IMR-90 (cell line): ENCODE results near the gene PSKH1. TPM values are rescaled to one million over a fixed set of nuclear protein-coding genes. Genes with fewer than 3 reads are reported as not detected.

Source experiments
- ATAC-seq: fragments of 200-7000 bp; cut with Tn5 transposase; 2 replicates; pipeline ENCODE4 v1.9.1; 2020; ENCODE audit warnings: low read depth, mild to moderate bottlenecking, moderate library complexity
- BruUV-seq: library from RNA; stranded (reverse); fragments of 400-500 nt; replicated peaks from 2 replicates; lab custom pipeline; 2021; lab: Mats Ljungman, UMichigan
- CTCF ChIA-PET: fragments of 300-600 bp; formaldehyde crosslinking; extraction: SDS; loops from one replicate; lab custom pipeline; 2021; ENCODE audit warnings: antibody characterized with exemption; lab: Yijun Ruan, JAX
- POLR2A ChIA-PET: fragments of 300-600 bp; sonication (Branson Sonifier 250); formaldehyde crosslinking; loops from one replicate; lab custom pipeline; 2022; ENCODE audit warnings: antibody characterized with exemption; ENCODE audit not compliant: unreplicated experiment; lab: Charles Lee
- DNase-seq: peaks from one replicate; pipeline ENCODE4 v3.0.0; 2013
- H2AFZ ChIP-seq: replicated peaks from 2 replicates; pipeline ENCODE3; 2013; ENCODE audit warnings: low read length, mild to moderate bottlenecking; ENCODE audit not compliant: poor library complexity
- H2AK5ac ChIP-seq: 2 replicates; pipeline ENCODE4 v1.6.1; 2013; ENCODE audit warnings: low read depth, low read length, inconsistent platforms
- H2AK9ac ChIP-seq: replicated peaks from 2 replicates; pipeline ENCODE3; 2013; ENCODE audit warnings: mild to moderate bottlenecking, low read depth, low read length, moderate library complexity; ENCODE audit not compliant: poor library complexity
- H2BK120ac ChIP-seq: 2 replicates; pipeline ENCODE4 v1.6.1; 2013; ENCODE audit warnings: low read depth, low read length, inconsistent platforms
- H2BK15ac ChIP-seq: 3 replicates; pipeline ENCODE4 v1.6.1; 2013; ENCODE audit warnings: low read depth, low read length, inconsistent platforms
- H2BK20ac ChIP-seq: 2 replicates; pipeline ENCODE4 v1.6.1; 2013; ENCODE audit warnings: low read depth, mild to moderate bottlenecking, inconsistent platforms, low read length, moderate library complexity
- H2BK5ac ChIP-seq: 2 replicates; pipeline ENCODE4 v1.6.1; 2013; ENCODE audit warnings: mild to moderate bottlenecking, low read depth, low read length, inconsistent platforms; ENCODE audit not compliant: poor library complexity, severe bottlenecking
- H3K14ac ChIP-seq: replicated peaks from 2 replicates; pipeline ENCODE4 v1.6.1; 2013; ENCODE audit warnings: low read depth, low read length, inconsistent platforms
- H3K18ac ChIP-seq: 2 replicates; pipeline ENCODE4 v1.6.1; 2013; ENCODE audit warnings: low read depth, low read length, control low read depth
- H3K23ac ChIP-seq: 2 replicates; pipeline ENCODE4 v1.6.1; 2013; ENCODE audit warnings: low read depth, low read length, inconsistent platforms
- H3K27ac ChIP-seq: 2 replicates; pipeline ENCODE4 v1.5.1; 2013; ENCODE audit warnings: mild to moderate bottlenecking, control low read depth, low read length; ENCODE audit not compliant: insufficient read depth
- H3K27me3 ChIP-seq: 2 replicates; pipeline ENCODE4 v1.6.1; 2013; ENCODE audit warnings: low read length; ENCODE audit not compliant: control insufficient read depth, insufficient read depth
- H3K36me3 ChIP-seq: 2 replicates; pipeline ENCODE4 v1.6.1; 2013; ENCODE audit warnings: low read length, mixed read lengths; ENCODE audit not compliant: control insufficient read depth, insufficient read depth
- H3K4ac ChIP-seq: 2 replicates; pipeline ENCODE4 v1.6.1; 2013; ENCODE audit warnings: low read depth, low read length, inconsistent platforms
- H3K4me1 ChIP-seq: 2 replicates; pipeline ENCODE4 v1.6.1; 2013; ENCODE audit warnings: low read length, mixed read lengths; ENCODE audit not compliant: control insufficient read depth, insufficient read depth
- H3K4me2 ChIP-seq: 2 replicates; pipeline ENCODE4 v1.6.1; 2013; ENCODE audit warnings: low read depth, mild to moderate bottlenecking, control low read depth, low read length, moderate library complexity
- H3K4me3 ChIP-seq: 2 replicates; pipeline ENCODE4 v1.5.1; 2013; ENCODE audit warnings: low read depth, mild to moderate bottlenecking, control low read depth, low read length, moderate library complexity; ENCODE audit not compliant: insufficient read depth
- H3K56ac ChIP-seq: 2 replicates; pipeline ENCODE4 v1.6.1; 2013; ENCODE audit warnings: low read length, inconsistent platforms; ENCODE audit not compliant: insufficient read depth; ENCODE audit errors: extremely low read depth
- H3K79me1 ChIP-seq, 2 experiments: 2 replicates each; pipeline ENCODE4 v1.6.1; 2013; ENCODE audit warnings: low read length in 2 of 2, inconsistent platforms in 1 of 2, low read depth in 1 of 2
- H3K9ac ChIP-seq: 2 replicates; pipeline ENCODE4 v1.6.1; 2013; ENCODE audit warnings: low read depth, low read length, control low read depth
- H3K9me1 ChIP-seq: 2 replicates; pipeline ENCODE4 v1.6.1; 2013; ENCODE audit warnings: low read length, inconsistent platforms; ENCODE audit not compliant: insufficient read depth
- H3K9me3 ChIP-seq: 2 replicates; pipeline ENCODE4 v1.6.1; 2013; ENCODE audit warnings: low read length; ENCODE audit not compliant: control insufficient read depth, insufficient read depth
- H4K20me1 ChIP-seq: 2 replicates; pipeline ENCODE4 v1.6.1; 2013; ENCODE audit warnings: low read length, inconsistent platforms; ENCODE audit not compliant: insufficient read depth
- H4K5ac ChIP-seq: 2 replicates; pipeline ENCODE4 v1.6.1; 2013; ENCODE audit warnings: mild to moderate bottlenecking, low read depth, low read length, control low read depth
- H4K8ac ChIP-seq, 2 experiments: 2 replicates each; pipeline ENCODE4 v1.6.1; 2013; ENCODE audit warnings: low read depth in 2 of 2, low read length in 2 of 2, control low read depth in 1 of 2, inconsistent platforms in 1 of 2
- H4K91ac ChIP-seq: 2 replicates; pipeline ENCODE4 v1.6.1; 2013; ENCODE audit warnings: low read depth, low read length, inconsistent platforms; ENCODE audit not compliant: insufficient read depth
- BHLHE40 ChIP-seq: fragments of 150-350 bp; IDR thresholded peaks from 2 replicates; pipeline ENCODE4 v1.6.1; 2016; ENCODE audit warnings: mild to moderate bottlenecking, low read depth, low read length
- CEBPB ChIP-seq: IDR thresholded peaks from 2 replicates; pipeline ENCODE4 v1.6.1; 2012; ENCODE audit warnings: low read depth, low read length, improper control_type of control experiment
- CHD1 ChIP-seq: IDR thresholded peaks from 2 replicates; pipeline ENCODE4 v1.6.1; 2012; ENCODE audit warnings: low read depth, low read length, improper control_type of control experiment
- CTCF ChIP-seq: conservative IDR thresholded peaks from 2 replicates; pipeline ENCODE4 v1.5.1; 2012; ENCODE audit warnings: mild to moderate bottlenecking, low read depth, low read length, improper control_type of control experiment
- ELK1 ChIP-seq: fragments of 150-350 bp; IDR thresholded peaks from 2 replicates; pipeline ENCODE4 v1.6.1; 2016; ENCODE audit warnings: low read depth, mild to moderate bottlenecking, low read length, moderate library complexity, borderline replicate concordance
- FOS ChIP-seq: fragments of 150-350 bp; IDR thresholded peaks from 2 replicates; pipeline ENCODE4 v1.6.1; 2016; ENCODE audit warnings: low read depth, low read length
- MAFK ChIP-seq: IDR thresholded peaks from 2 replicates; pipeline ENCODE4 v1.6.1; 2012; ENCODE audit warnings: low read depth, low read length, improper control_type of control experiment
- MAZ ChIP-seq: IDR thresholded peaks from 2 replicates; pipeline ENCODE4 v1.6.1; 2012; ENCODE audit warnings: low read depth, mild to moderate bottlenecking, low read length, improper control_type of control experiment, moderate library complexity, borderline replicate concordance
- MXI1 ChIP-seq: IDR thresholded peaks from 2 replicates; pipeline ENCODE4 v1.6.1; 2012; ENCODE audit warnings: low read depth, mild to moderate bottlenecking, low read length, moderate library complexity, borderline replicate concordance
- NFE2L2 ChIP-seq: fragments of 150-350 bp; IDR thresholded peaks from 2 replicates; pipeline ENCODE4 v1.6.1; 2016; ENCODE audit warnings: low read depth, mild to moderate bottlenecking, low read length
- POLR2A ChIP-seq: IDR thresholded peaks from 2 replicates; pipeline ENCODE4 v1.6.1; 2012; ENCODE audit warnings: mild to moderate bottlenecking, low read depth, low read length
- RAD21 ChIP-seq: IDR thresholded peaks from 2 replicates; pipeline ENCODE4 v1.6.1; 2012; ENCODE audit warnings: low read length, improper control_type of control experiment
- RCOR1 ChIP-seq: IDR thresholded peaks from 2 replicates; pipeline ENCODE4 v1.6.1; 2012; ENCODE audit warnings: mild to moderate bottlenecking, low read length, improper control_type of control experiment; ENCODE audit not compliant: insufficient replicate concordance
- RFX5 ChIP-seq: IDR thresholded peaks from 2 replicates; pipeline ENCODE4 v1.8.0; 2012; ENCODE audit warnings: low read depth, mild to moderate bottlenecking, low read length, moderate library complexity
- SMC3 ChIP-seq: fragments of 150-350 bp; IDR thresholded peaks from 2 replicates; pipeline ENCODE4 v1.6.1; 2016; ENCODE audit warnings: low read depth, mild to moderate bottlenecking, antibody characterized with exemption, low read length, moderate library complexity
- USF2 ChIP-seq: fragments of 150-350 bp; IDR thresholded peaks from 2 replicates; pipeline ENCODE4 v1.6.1; 2017; ENCODE audit warnings: mild to moderate bottlenecking, antibody characterized with exemption, low read length, low read depth
- WGBS, 2 experiments: methylation state at CpG; one replicate each; pipeline versions ENCODE4 v1.1.5 to v1.1.7; 2013; ENCODE audit warnings: missing lambda C conversion rate in 2 of 2; ENCODE audit not compliant: insufficient read length in 1 of 2; ENCODE audit errors: extremely low coverage in 2 of 2; 5-methylcytosine and 5-hydroxymethylcytosine counted together
- dilution Hi-C: fragments of 300-500 bp; cut with HindIII; formaldehyde crosslinking; loops from one replicate; pipeline ENCODE4 v1.14.3; 2018; ENCODE audit warnings: low sequenced_read_pairs; ENCODE audit not compliant: unreplicated experiment
- in situ Hi-C: fragments of 300-500 bp; cut with MboI; formaldehyde crosslinking; loops from 3 replicates; pipeline ENCODE4 v1.14.3; 2019; ENCODE audit warnings: low sequenced_read_pairs, inconsistent platforms, mixed read lengths
- intact Hi-C: fragments of 100-400 bp; cut with micrococcal nuclease; formaldehyde crosslinking; loops from 2 replicates; pipeline ENCODE4 v1.10.0; 2022
- polyA plus RNA-seq, 3 experiments: library from polyadenylated mRNA; depleted of rRNA; stranded (reverse); fragments of >200 nt; gene quantifications; 2 replicates each; pipeline ENCODE4 v1.2.3, GENCODE V29; 2012; ENCODE audit warnings: low replicate concordance in 1 of 3
- total RNA-seq: library from RNA; depleted of rRNA; stranded (reverse); fragments of >200 nt; gene quantifications from 2 replicates; pipeline ENCODE4 v1.2.3, GENCODE V29; 2012

PSKH1 gene
- total and polyA plus RNA-seq, 2 of the 4 experiments (the other 2 are of a cell fraction): 11.5 to 26.7 TPM

- intact Hi-C loops: no loop called here
Observed at GRCh38 chr16:67881621-67882161, 11.4 kb upstream of the PSKH1 start.

More at GRCh38 chr16:67881621-67882161, 11.4 kb upstream of the PSKH1 start:
- Histone ChIP-seq H3K4me1 (peaks cover 4% of the 10 kb centered on the region; the same call in 1 of the 2 replicates), H2BK120ac (no peak overlapping the region), H4K5ac (no peak overlapping the region), H4K8ac (no peak overlapping the region), H3K9me3 (no peaks in the 10 kb centered on the region), H2BK15ac (no peak overlapping the region), H3K27ac (no peak overlapping the region), H3K4ac (no peak overlapping the region), H3K9ac (no peak overlapping the region), H2AK9ac (no peak overlapping the region), H3K23ac (no peak overlapping the region), H2AFZ (no peak overlapping the region), H3K18ac (no peak overlapping the region), H3K36me3 (peaks cover 76% of the 10 kb centered on the region), H3K9me1 (no peaks in the 10 kb centered on the region), H3K56ac (no peak overlapping the region), H2BK5ac (no peak overlapping the region), H4K91ac (no peak overlapping the region), H3K4me3 (no peak overlapping the region), H4K20me1 (peaks cover 42% of the 10 kb centered on the region), H3K14ac (no peak overlapping the region), H2AK5ac (no peak overlapping the region), H2BK20ac (no peak overlapping the region), H3K79me1 (peaks cover 5 to 20% of the 10 kb centered on the region in 2 experiments; a peak in 3 of 4 replicates), H3K27me3 (no peaks in the 10 kb centered on the region), H3K4me2 (no peak overlapping the region)
- in situ Hi-C loops: no loop called here
- ChIA-PET POLR2A (no interaction called here), CTCF (interaction anchor here (1.4 kb wide), 1 partner anchor 47 kb away, joined by 3 read pairs; no protein-coding TSS in a partner anchor)
- 90% methylated on average over 18 of the region's 21 CpGs; no CpG with 5 or more reads in 1 of the 2 experiments for WGBS, 2 experiments
- BruUV-seq: no TSS peak
- TF ChIP-seq CHD1: no peak
- no peak for TF ChIP-seq CTCF
- TF ChIP-seq NFE2L2: no peak
- TF ChIP-seq USF2: no peak
- TF ChIP-seq MXI1: no peak
- no peak for TF ChIP-seq BHLHE40
- TF ChIP-seq SMC3: no peak
- no peak for TF ChIP-seq RAD21
- TF ChIP-seq MAFK: no peak
- no peak for TF ChIP-seq RFX5
- TF ChIP-seq FOS: no peak
- no peak for TF ChIP-seq CEBPB
- no peak for TF ChIP-seq RCOR1
- no peak for TF ChIP-seq MAZ
- no peak for TF ChIP-seq POLR2A
- TF ChIP-seq ELK1: no peak
- no peak for DNase-seq
- ATAC-seq: no peak
- dilution Hi-C loops: no loop called here
